Right renal cortex interstitium (tissue), 3 donors: ENCODE data around the gene PHF21B. TPM values are rescaled to one million over a fixed set of nuclear protein-coding genes. Genes with fewer than 3 reads are reported as not detected.
"Not testable (repeated sequence)": the region's sequence is repeated elsewhere in the genome, so short reads cannot be mapped to it uniquely, and the experiment has no call there.

Experiments used
- DNase-seq, 3 donors: peaks; one replicate each; pipeline ENCODE4 v3.0.0-alpha.2; 2013; ENCODE audit warnings: low read depth in 3 of 3, low spot score in 2 of 3
- polyA plus RNA-seq, 3 donors: library from polyadenylated mRNA; unstranded; fragments of 120-200 nt; gene quantifications; one replicate each; pipeline ENCODE4 v1.2.1, GENCODE V29; 2013; ENCODE audit not compliant: insufficient read length in 3 of 3

Gene PHF21B
- polyA plus RNA-seq, 3 donors = 3.0 to 4.2 (median 3.1) TPM

DNA sequence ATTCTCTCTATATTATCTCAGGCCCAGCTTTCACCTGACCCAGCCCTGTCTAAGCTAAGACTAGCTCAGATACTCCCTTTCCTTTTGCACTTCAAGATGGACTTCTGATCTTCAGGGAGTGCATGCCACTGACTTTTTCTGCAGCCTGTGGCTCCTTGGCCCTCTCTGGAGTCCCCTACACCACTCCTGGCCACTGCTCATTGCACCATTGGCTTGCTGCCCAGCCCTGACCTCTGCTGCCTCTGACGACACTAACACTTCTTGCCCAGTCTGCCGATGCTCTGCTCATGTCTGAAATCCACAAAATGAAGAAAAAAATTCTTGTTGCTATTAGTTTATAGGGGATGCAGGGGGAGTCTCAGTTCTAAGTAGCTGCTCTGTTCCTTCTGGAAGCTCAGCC lies 106.6 kb downstream of the PHF21B start:
- not testable (repeated sequence) for DNase-seq

DNA sequence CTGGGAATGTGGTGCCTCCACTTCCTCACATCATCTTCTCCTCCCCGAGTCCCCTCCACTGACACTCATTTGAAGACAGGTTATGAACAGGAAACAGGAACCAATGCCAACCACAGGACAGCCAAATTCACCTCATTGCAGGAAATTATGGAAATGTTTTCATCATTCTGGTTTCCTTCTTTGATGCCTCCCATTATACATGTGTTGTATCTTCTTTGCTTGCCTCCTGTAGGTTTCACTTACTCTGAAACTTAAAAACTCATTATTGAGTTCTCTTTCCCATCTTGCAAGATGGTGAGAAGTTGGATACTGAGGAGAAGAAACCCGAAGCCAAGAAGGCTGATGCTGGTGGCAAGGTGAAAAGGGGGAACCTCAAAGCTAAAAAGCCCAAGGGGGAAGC lies 108.5 kb downstream of the PHF21B start:
- DNase-seq = no peak

DNA sequence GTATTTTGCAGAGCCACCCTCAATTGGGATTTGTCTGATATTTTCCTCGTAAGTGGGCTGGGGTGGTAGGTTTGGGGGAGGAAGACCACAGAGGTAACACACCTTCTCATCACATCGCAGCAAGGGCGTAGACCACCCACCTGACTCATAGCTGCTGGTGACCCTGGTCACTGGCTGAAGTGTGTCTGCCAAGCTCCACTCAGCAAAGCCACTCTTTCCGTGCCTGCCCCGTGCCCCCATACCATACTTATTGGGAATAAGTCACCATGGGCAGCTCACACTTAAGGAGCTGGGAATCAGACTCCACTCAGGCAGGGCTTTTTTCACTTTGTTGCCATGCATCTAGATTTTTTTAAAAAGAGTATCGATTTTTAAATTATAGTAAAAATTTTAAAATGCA lies 111.6 kb downstream of the PHF21B start:
- no peak for DNase-seq

DNA sequence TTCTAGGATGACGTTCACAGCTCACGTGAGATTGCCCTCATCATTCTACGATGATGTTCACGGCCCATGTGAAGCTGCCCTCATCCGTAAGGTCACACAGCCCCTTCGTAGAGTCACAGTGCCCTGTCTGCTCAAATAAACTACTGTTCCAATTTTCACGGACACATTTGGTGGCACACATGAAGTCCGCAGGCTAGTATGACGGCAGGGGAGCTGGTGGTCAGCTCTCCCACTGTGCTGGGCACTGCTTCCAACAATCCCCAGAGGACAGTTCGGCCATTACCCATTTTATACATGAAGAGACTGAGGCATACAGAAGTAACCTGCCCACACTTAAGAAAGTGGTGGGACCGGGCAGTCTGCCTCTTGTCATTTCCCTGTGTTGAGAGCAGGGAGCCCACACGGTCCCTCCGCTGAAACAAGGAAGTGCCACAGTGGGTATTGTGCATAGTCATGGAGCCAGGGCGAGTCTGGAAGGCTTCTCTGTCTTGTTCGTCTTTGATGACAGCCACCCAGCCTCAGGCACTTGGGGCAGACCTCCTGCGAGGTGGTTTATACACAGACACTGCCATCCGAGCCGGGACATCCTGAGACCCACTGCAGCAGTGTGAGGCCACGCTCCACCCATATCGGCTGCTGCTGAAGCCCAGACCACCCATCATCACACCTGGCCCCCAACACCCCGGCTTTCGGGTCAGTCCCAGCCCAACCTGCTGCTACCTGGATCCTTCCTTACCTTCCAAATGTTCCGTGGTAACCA lies 114.3 kb downstream of the PHF21B start:
- DNase-seq = no peak

DNA sequence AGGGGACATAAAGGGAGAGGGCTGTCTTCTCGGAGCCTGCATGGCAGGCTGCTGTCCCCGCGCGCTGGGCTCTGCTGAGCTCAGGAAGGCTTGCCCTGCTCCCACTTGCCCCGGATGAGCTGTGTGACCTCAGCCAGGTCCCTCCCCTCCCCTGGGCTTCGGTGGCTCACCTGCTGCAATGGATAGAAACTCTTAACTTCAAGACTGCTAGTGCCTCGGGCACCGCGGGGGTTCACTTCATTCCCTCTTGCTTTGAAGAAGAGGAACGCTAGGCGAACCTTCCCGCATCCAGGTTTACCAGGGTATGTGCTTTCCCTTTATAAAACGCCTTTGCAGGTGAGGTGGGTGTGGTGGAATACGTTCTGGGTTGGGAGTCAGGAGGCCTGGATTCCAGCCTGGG lies 115.0 kb downstream of the PHF21B start:
- DNase-seq = no peak

DNA sequence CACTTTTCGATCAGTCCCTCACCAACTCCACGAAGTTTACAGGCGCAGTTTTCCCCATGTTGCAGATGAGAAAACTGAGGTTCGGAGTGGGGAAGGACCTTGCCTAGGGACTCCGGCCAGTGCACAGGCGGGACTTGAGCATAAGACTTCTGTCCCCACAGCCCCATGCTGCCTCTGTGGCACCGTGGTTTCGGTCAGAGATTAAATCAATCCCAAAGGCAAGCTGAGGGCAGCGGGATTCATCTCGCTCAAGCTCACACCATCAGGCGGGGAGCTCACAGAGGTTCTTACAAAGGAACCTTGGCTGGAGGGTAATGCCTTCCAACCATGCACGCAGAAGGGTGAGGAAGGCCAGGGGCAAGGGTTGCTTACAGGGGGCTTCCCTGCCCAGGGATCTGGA lies 115.5 kb downstream of the PHF21B start:
- DNase-seq = no peak

DNA sequence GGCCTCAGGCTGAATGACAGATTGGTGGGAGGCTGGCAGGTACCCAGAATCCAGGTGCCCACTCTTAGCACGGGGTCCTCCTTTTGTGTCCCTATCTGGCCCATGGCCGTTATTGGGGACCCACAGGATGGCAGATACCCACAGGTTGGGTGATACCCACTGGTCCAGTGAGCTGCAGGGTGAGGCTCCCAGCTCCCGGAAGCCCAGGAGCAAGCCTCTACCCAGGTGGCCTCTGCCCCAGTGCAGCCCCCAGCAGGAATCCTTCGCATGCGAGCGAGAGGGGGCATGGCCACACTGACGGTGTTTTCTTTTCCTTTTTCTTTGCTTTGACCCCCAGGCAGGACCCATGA lies 116.1 kb downstream of the PHF21B start:
- no peak for DNase-seq

DNA sequence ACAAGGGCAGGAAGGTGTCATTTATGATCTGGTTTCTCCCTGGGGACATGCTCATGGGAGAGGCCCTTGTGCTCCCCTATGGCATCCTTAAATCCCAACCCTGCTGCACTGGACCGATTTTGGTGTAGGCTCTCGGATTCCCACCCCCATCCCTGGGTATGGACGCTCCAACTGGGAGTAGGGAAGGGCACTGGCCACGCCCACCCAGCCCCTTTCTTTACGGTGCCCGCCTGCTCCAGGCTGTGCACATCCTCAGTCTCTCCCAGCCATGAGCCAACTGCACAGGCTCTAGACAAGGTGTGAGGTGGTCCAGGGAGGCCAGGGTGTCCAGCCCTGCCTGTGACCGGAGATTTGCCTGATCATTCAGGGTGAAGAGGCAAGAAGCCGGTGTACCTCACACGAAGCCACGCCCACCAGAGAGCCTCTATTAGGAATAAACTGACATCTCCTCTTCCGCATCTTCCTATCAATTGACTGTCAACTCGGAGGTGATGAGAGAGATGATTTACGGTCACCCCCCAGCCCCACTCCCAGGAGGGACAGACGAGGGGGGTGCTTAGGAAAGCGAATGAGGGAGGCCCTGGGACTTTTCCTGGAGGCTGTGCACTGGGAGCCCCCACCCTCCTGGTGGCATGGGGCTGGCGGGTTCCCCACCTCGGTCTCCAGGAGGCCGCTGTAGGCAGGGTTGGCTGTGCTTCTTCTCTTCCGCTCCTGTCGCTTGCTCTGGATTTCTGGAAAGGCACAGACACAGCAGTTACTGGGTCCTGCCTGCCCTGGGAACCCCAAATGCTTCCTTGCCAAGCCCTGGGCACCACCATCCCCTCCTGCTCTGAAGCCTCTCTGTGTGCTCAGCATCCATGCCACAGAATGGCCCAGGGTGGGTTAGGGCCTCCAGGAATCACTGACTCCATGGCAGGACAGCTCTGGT lies 116.7 kb downstream of the PHF21B start:
- DNase-seq = no peak

DNA sequence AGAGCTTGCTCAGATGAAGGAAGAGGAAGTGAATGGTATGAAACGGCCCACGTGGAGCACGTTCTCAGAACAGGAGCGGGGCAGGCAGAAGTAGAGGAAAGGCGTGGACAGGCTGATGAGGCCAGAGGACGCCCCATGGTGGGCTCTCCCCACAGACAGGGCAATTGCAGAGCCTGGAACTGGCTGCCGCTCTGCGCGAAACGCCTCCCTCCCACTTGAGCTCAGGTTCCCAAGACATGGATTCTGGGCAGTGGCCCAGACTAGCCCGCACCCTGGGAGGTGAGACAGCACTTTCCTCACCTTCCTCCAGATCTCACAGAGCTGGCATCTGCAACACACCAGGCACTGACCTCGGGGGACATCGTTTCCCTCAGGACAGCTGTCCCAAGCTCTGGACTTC lies 117.6 kb downstream of the PHF21B start:
- DNase-seq = no peak

DNA sequence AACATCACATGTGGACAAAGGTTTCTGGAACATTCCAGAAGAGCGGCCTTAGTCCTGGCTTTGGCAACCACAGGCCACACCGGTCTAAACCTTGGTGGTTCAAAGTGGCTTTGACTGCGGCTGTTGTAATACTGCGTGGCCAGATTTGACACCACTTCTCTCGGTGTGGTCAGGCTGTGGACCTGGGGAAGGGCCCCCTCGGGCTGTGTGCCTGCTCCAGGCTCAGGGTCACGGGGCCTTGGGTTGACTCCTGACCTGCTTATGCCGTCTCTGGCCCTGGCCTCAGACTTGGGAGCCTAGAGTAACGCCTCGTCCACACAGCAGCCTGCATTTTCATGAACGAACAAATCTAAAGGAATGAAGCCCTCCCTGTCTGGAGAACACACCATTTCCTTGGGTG lies 118.0 kb downstream of the PHF21B start:
- DNase-seq = no peak

DNA sequence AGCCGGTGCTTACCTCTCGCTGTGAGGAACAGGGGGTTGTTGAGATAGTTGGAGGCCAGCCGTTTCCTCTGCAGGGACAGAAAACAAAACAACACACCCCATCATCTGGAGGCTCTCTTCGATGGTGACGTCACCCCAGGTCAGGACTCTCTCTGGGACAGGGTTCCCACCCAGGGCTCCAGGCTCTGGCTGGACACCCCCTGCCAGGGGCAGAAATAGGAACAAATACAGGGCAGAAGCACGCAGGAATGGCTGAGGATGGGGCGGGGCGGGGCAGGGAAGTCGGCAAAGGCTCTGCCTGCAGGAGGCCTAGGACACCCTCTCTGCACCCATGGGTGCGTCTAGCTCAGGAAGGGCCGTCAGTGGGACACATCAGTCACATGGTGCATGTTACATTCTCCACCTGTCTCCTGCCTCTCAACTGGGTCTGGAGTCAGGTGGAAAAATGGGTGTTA lies 118.5 kb downstream of the PHF21B start:
- no peak for DNase-seq

DNA sequence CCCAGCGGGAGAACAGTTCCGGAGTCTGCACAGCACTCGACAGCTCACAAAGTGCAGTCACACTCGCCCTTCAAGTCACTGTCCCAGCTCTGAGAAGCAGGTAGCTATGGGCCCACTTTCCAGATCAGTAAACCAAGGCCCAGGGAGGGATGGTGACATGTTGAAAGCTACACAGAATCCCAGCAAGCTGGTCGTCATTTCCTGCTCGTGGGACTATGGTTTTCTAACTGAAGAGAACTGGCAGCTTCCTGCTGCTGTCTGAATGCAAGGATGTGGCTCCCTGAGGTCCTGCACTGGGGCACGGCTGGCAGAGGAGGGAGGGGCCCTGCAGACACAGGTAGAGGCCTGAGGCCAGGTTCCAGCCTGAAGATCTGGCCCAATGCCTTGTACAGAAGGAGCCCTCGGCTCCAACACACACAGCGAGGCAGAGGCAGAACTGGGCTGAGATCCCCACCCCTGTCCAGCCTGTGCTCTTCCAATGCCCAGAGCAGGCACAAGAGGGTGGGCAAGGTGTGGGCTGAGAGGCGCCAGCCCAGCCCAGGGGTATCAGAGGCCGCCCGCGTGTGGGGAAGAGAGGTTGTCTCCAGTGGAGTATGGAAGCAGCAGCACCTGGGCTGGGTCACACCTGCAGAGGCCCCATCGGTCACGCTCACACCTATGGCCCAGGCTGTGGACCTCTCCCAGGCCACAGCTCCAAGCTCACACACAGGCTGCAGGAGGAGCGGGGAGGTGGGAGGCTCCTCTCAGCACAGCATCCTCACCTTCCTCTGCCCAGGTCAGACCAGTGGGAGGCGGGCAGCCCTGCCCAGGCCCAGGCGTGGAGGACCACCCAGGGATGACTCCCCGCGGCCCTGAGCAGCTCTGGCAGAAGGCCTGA lies 119.2 kb downstream of the PHF21B start:
- DNase-seq = no peak

DNA sequence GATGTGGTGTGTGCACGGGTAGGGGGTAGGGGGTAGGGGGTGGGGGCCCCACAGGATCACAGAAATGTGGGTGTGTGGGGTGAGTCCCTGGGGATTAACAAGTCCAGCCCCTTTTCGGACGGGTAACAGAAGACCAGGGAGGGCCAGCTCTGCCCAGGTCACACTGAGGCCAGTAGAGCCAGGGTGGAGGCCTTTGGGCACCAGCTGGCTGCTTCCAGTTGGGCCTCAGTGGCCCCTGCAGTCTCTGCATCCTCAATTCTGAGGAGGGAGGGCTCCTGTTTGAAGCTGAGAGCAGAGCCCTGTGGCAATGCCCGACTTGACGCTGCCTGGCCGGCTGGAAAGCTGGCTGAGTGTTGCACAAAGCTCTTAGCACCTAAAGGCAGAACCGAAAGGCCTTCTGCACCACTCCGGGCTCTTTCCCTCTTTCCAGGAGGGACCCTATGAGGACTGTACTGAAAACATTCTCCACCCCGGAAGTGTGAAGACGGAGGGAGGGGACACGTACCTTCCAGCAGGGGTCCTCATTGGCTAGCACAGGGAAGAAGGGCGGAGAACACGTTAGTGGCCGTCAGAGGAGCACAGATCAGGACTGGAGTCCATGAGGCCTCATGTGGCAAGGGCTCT lies 120.4 kb downstream of the PHF21B start:
- no peak for DNase-seq

DNA sequence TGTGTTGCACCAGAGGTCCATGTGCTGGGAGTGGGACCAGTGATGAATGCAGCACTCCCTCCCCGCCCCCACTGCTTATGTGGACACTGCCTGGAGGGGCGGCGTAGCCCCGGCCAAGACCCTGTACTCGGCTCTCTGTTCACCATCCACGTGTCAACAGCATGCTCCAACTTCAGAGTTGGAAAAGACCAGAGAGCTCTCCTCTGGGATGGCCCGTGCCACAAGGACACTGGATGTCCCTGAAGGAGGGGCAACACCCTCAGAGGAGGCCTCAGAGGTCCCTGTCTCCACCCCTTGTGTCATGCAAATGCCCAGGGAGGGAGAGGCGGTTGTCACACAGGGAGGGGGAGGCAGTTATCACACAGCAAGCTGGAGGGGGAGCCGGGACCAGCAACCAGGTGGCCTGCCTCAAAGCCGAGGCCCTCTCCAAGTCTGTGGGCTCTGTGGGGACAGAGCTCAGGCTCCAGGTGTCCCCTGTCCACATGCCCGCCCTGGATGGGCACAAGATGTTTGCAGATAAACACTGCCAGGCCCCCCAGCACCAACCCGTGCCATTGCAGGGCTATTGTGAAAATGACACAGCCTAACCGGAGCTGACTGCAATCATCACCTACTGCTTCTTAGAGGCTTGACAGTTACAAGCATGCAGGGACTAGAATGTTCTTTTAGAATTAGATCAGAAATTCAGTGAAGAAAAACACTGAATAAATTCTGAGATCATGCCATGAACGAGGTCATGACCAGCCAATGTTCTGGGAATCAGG lies 121.1 kb downstream of the PHF21B start:
- DNase-seq = no peak

DNA sequence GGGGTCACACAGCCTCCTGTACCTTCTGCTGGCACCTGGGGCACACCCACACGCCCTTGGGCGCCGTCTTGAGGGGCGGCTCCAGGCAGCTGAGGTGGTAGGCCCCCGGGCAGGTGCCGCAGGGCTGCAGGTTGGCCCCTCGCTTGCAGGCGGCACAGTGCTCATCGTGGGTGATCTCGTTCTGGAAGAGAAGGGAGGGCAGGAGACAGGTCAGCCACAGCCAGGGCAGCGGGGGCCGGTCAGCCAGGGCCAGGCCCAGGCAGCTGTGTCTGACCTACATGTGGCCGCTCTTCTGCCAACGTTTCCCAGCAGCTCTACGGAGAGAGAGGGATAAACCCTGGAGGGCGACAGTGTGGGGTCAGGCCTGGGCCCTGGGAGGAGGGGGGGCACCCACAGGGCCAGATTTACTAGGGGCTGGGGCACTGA lies 121.9 kb downstream of the PHF21B start:
- no peak for DNase-seq

DNA sequence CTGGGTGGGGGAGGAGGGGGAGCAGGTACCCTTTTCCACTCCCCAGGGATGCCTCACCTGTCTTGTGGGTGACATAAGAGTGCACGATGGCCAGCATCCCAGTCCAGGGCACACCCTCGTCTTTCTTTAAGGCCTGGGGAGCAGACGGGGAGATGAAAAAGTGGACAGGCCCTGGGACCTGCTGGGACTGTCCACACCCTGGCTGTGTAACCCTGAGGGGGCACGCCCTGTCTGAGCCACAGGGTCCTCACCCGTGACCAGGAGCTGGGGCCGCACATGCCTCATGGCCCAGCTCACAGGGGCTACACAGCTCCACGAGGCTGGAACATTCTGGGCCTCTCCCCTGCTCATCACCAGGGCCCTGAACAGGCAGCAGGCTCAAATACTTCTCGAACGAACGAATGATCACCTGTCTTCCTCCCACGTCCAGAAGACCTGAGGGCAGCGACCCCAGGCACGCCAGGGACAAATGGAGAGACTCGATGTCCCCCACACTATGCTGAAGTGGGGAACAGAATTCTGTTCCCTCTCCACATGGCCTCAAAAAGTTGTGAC lies 123.9 kb downstream of the PHF21B start:
- no peak for DNase-seq

DNA sequence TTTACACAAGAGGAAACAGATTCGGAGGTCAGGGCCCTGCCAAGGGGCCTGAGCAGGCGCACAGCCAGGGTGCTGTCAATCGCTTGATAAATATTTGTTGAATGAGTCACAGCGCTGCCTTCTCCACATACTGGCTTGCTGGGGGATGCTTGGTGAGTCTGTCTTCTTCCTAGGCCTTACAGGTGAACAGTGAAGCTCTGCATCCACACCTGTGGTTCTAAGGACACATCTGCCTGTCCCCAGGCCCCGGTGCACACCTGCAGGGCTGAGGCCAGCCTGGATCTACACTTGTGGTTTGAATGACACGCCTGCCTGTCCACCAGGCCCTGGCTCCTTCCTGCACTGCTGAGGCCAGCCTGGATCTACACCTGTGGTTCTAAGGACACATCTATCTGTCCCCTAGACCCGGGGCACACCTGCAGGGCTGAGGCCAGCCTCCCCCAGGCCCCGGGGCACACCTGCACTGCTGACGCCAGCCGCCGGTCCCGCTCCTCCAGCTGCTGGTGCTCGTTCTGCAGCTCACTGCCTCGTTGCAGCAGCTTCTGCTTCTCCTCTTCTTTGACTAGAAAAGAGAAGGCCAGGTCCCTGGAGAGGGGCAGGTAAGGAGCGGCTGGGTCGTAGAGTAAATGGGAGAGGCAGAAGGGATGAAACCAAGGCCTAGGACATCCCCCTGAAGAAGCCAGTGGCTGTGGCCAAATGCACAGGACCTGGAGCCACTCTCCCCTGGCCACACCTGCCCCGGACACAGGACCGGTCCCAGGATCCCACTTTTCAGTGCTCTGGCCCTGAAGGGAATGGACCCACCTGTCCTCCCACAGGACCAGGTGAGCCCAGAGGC lies 124.6 kb downstream of the PHF21B start:
- DNase-seq = no peak

DNA sequence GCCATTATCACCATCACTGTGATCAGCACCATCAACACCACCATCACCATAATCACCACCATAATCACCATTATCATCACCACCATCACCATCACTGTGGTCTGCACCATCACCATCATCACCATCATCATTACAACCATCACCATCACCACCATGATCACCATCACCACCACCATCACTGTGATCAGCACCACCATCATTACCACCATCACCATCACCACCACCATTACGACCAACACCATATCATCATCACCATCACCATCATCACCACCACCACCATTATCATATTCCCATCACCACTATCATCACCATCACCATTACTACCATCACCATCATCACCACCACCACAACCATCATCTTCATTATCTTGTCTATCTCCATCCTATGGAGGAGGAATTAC lies 125.2 kb downstream of the PHF21B start:
- no peak for DNase-seq

DNA sequence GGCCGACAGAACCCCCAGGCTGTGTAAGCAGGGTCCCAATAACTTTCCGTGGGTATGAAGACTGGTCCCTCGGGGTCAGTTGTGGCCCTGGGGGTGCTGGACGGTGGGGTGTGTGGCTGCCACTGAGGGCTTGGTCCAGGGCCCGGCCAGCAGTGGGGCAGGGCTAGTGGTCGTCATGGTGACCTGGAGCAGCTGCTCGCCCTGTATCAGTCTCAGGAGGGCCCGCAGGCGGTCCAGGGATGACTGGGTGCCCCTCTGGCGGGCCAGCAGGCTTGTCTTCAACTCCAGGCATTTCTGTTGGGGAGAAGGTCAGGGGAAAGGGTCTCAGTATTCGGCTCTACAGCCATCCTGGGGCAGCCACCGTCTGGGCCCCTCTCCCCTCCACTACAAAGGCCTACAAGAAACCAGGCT lies 126.8 kb downstream of the PHF21B start:
- no peak for DNase-seq
